Activated B cell treated with CpG ODN at 0.5 μM for 24 hours (primary cell): Measurements from ENCODE around the gene ADAD1. TPM values are rescaled to one million over a fixed set of nuclear protein-coding genes. Genes with fewer than 3 reads are reported as not detected.
"Not testable (repeated sequence)": the region's sequence is repeated elsewhere in the genome, so short reads cannot be mapped to it uniquely, and the experiment has no call there.

ENCODE experiments used
- ATAC-seq: fragments of 200-7000 bp; cut with Tn5 transposase; one replicate; pipeline ENCODE4 v1.10.0; 2021; ENCODE audit warnings: low read depth, mild to moderate bottlenecking, moderate library complexity
- CTCF ChIA-PET: fragments of 350-600 bp; sonication (Branson Sonifier 250); formaldehyde crosslinking; loops from one replicate; lab custom pipeline; 2021; ENCODE audit warnings: antibody characterized with exemption; lab: Charles Lee
- POLR2A ChIA-PET: fragments of 350-600 bp; sonication (Branson Sonifier 250); formaldehyde crosslinking; loops from one replicate; lab custom pipeline; 2021; ENCODE audit warnings: antibody characterized with exemption; lab: Charles Lee
- DNase-seq: peaks from one replicate; pipeline ENCODE4 v3.0.0; 2022
- H3K27ac Mint-ChIP-seq: one replicate; pipeline ENCODE4 v1.8.0; 2020; ENCODE audit warnings: mixed read lengths
- H3K27me3 Mint-ChIP-seq: one replicate; pipeline ENCODE4 v1.8.0; 2021; ENCODE audit warnings: mixed read lengths
- H3K36me3 Mint-ChIP-seq: one replicate; pipeline ENCODE4 v1.8.0; 2021; ENCODE audit warnings: low read depth, mixed read lengths
- H3K4me1 Mint-ChIP-seq: one replicate; pipeline ENCODE4 v1.8.0; 2021; ENCODE audit warnings: mixed read lengths
- H3K4me3 Mint-ChIP-seq: one replicate; pipeline ENCODE4 v1.8.0; 2020; ENCODE audit warnings: mild to moderate bottlenecking, mixed read lengths
- H3K9me3 Mint-ChIP-seq: one replicate; pipeline ENCODE4 v1.8.0; 2020; ENCODE audit warnings: mixed read lengths
- intact Hi-C: fragments of 100-400 bp; cut with micrococcal nuclease; formaldehyde crosslinking; loops from one replicate; pipeline ENCODE4 v1.15.1; 2024
- total RNA-seq: library from RNA; stranded (reverse); gene quantifications from 2 replicates; pipeline ENCODE4 v1.2.3, GENCODE V29; 2022
- TF ChIP-seq, protein P1 (sequence below): fragments of 200-600 bp; IDR thresholded peaks from one replicate; pipeline ENCODE4 v1.8.0; 2022; ENCODE audit warnings: antibody characterized with exemption, mild to moderate bottlenecking

Gene ADAD1
- total RNA-seq, 1 donor from 2014 or later, result not detected

DNA sequence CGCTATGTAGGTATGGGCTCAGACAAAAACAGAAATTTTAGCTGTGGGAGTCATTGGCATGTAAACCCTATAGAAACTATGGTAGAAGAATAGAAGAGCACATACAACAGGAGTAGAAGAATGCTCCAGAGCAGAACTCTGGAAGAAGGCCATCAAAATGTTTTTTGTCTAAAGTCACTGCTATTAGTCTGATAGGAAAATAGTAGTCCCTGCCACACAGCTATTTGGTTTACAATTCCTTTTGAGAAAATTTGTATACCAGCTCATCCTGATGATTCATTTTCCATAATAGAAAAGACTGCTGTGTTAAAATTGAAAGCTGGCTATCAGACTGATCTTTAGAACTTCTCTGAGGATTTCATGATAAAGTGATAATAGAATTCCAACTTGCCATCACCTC, 32.8 kb upstream of the ADAD1 start:
- H3K27ac Mint-ChIP-seq, result no peak overlapping the region

DNA sequence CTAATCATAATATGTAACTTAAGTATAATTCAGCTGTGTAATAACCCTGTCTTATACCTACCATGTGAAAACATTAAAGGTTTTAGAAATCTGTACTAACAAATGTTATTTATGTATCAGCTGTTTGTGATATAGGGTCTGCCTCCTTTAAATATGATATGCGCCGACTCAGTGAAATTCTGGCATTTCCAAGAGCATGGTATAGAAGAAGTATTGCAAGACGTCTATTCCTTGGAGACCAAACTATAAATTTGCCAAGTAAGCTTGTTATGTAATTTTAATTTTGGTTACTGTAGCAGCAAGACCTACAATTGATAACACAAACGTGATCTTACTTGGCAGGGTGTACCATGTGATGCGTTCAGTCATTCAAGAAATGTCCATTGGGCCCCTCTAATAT, 32.3 kb upstream of the ADAD1 start:
- Mint-ChIP-seq H3K27me3 (no peaks in the 10 kb centered on the region), H3K4me1 (no peaks in the 10 kb centered on the region), H3K27ac (no peak overlapping the region), H3K36me3 (peaks cover 81% of the 10 kb centered on the region), H3K9me3 (no peaks in the 10 kb centered on the region), H3K4me3 (no peak overlapping the region)
- intact Hi-C loops, result no loop called here
- CTCF ChIA-PET, result no interaction called here
- DNase-seq (no peak), ATAC-seq (no peak)
- POLR2A ChIA-PET, result no interaction called here
- TF ChIP-seq, protein P1, sequence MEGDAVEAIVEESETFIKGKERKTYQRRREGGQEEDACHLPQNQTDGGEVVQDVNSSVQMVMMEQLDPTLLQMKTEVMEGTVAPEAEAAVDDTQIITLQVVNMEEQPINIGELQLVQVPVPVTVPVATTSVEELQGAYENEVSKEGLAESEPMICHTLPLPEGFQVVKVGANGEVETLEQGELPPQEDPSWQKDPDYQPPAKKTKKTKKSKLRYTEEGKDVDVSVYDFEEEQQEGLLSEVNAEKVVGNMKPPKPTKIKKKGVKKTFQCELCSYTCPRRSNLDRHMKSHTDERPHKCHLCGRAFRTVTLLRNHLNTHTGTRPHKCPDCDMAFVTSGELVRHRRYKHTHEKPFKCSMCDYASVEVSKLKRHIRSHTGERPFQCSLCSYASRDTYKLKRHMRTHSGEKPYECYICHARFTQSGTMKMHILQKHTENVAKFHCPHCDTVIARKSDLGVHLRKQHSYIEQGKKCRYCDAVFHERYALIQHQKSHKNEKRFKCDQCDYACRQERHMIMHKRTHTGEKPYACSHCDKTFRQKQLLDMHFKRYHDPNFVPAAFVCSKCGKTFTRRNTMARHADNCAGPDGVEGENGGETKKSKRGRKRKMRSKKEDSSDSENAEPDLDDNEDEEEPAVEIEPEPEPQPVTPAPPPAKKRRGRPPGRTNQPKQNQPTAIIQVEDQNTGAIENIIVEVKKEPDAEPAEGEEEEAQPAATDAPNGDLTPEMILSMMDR, result no peak

More for the DNA sequence above, 32.8 kb upstream of the ADAD1 start:
- TF ChIP-seq, protein P1, result no peak
- Mint-ChIP-seq H3K36me3 (peaks cover 76% of the 10 kb centered on the region), H3K9me3 (no peaks in the 10 kb centered on the region), H3K4me3 (no peak overlapping the region), H3K27me3 (no peaks in the 10 kb centered on the region), H3K4me1 (no peaks in the 10 kb centered on the region)
- ATAC-seq (no peak), DNase-seq (no peak)
- CTCF ChIA-PET, result no interaction called here
- intact Hi-C loops, result no loop called here
- POLR2A ChIA-PET, result no interaction called here

DNA sequence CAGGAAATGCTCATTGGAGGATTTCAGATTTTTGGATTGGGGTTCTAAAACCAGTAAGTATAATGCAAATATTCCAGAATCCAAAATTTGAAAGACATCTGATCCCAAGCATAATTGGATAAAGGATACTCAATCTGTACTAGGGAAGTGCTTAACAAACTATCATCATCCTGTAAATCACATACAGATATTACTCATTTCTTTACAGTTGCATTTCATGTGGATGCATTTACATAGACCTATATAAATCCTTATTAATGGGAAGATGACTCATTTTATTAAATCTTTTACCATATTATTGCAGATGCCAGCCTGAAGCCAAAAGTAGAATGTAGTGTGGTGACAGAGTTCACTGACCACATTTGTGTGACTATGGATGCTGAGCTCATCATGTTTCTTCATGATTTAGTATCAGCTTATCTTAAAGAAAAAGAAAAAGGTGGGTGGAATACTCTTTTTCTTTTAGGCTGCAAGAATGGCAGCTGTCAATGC, 22.4 kb upstream of the ADAD1 start:
- ATAC-seq (no peak), DNase-seq (no peak)
- ChIA-PET CTCF (no interaction called here), POLR2A (no interaction called here)
- TF ChIP-seq, protein P1, result no peak
- H3K4me3 Mint-ChIP-seq, result no peak overlapping the region
- no peak overlapping the region for H3K27ac Mint-ChIP-seq
- no peaks in the 10 kb centered on the region for H3K4me1 Mint-ChIP-seq
- no peaks in the 10 kb centered on the region for H3K9me3 Mint-ChIP-seq
- H3K27me3 Mint-ChIP-seq, result no peaks in the 10 kb centered on the region
- peaks cover 79% of the 10 kb centered on the region for H3K36me3 Mint-ChIP-seq
- intact Hi-C loops, result no loop called here

DNA sequence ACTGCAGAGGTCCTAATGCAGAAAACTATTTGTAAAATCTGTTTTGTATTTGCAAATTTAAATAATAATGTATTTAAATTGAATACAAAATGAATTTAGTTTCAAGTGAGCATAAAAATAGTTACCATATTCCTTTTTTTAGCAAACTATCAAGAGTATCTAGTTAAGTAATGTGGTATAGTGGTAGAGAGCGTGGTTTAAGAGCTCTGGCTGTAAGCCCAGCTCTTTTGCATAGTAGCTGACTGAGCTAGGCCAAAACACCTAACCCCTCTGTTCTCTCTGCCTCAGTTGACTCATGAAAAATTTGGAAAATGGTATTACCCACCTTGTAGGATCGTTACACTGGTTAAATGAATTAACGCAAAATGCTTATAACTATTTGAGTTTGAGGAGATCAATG, 18.1 kb upstream of the ADAD1 start:
- Mint-ChIP-seq H3K4me3 (no peak overlapping the region), H3K27ac (no peak overlapping the region), H3K9me3 (no peaks in the 10 kb centered on the region), H3K36me3 (peaks cover 63% of the 10 kb centered on the region), H3K27me3 (no peaks in the 10 kb centered on the region), H3K4me1 (no peaks in the 10 kb centered on the region)
- intact Hi-C loops, result no loop called here
- DNase-seq (no peak), ATAC-seq (no peak)
- POLR2A ChIA-PET, result no interaction called here
- CTCF ChIA-PET, result no interaction called here
- TF ChIP-seq, protein P1, result no peak

DNA sequence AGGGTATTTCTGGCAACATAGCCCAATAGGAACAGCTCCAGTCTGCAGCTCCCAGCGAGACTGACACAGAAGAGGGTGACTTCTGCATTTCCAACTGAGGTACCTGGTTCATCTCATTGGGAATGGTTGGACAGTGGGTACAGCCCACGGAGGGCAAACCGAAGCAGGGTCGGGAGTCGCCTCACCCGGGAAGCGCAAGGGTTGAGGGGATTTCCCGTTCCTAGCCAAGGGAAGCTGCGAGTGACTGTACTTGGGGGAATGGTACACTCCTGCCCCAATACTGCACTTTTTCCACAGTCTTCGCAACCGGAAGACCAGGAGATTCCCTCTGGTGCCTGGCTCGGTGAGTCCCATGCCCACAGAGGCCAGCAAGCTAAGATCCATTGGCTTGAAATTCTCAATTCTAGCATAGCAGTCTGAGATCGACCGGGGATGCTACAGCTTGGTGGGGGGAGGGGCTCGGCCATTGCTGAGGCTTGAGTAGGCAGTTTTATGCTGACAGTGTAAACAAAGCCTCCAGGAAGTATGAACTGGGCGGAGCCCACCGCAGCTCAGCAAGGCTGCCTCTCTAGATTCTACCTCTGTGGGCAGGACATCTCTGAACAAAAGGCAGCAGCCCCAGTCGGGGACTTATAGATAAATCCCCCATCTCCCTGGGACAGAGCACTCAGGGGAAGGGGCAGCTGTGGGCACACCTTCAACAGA, 14.0 kb upstream of the ADAD1 start:
- no peaks in the 10 kb centered on the region for H3K27me3 Mint-ChIP-seq
- DNase-seq, result no peak
- intact Hi-C loops, result no loop called here
- H3K9me3 Mint-ChIP-seq, result peaks cover 16% of the 10 kb centered on the region
- H3K4me3 Mint-ChIP-seq, result no peak overlapping the region
- POLR2A ChIA-PET, result no interaction called here
- peaks cover 31% of the 10 kb centered on the region for H3K36me3 Mint-ChIP-seq
- no peaks in the 10 kb centered on the region for H3K4me1 Mint-ChIP-seq
- no peak overlapping the region for H3K27ac Mint-ChIP-seq
- CTCF ChIA-PET, result no interaction called here
- TF ChIP-seq, protein P1, result no peak
- no peak for ATAC-seq

DNA sequence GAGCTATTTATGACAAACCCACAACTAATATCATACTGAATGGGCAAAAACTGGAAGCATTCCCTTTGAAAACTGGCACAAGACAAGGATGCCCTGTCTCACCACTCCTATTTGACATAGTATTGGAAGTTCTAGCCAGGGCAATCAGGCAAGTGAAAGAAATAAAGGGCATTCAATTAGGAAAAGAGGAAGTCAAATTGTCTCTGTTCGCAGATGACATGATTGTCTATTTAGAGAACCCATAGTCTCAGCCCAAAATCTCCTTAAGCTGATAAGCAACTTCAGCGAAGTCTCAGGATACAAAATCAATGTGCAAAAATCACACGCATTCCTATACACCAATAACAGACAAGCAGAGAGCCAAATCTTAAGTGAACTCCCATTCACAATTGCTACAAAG, 10.0 kb upstream of the ADAD1 start:
- H3K4me1 Mint-ChIP-seq, H3K27me3 Mint-ChIP-seq, CTCF ChIA-PET: not testable (repeated sequence)

More for the DNA sequence above, 10.0 kb upstream of the ADAD1 start:
- H3K36me3 Mint-ChIP-seq, H3K4me3 Mint-ChIP-seq, H3K27ac Mint-ChIP-seq, POLR2A ChIA-PET, DNase-seq, intact Hi-C loops, ATAC-seq: not testable (repeated sequence)
- H3K9me3 Mint-ChIP-seq, result peaks cover 18% of the 10 kb centered on the region
